ENCODE results near the gene LSS.

GRCh38 chr21:46247699-46248421 is 19.3 kb upstream of the LSS start:
- TF ChIP-seq CTCF (IDR thresholded peaks at IDR 0.05; ENCODE audit: low read depth, low read length) = no peak
- TF ChIP-seq, protein P1, sequence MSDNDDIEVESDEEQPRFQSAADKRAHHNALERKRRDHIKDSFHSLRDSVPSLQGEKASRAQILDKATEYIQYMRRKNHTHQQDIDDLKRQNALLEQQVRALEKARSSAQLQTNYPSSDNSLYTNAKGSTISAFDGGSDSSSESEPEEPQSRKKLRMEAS (IDR thresholded peaks at IDR 0.05; ENCODE audit: low read depth, low read length) = no peak
- TF ChIP-seq POLR2A (IDR thresholded peaks at IDR 0.05; ENCODE audit: extremely low read depth, insufficient read length) = no peak
- no peak for TF ChIP-seq MYC (IDR thresholded peaks at IDR 0.05; ENCODE audit: low read depth, low read length)

Measured in NB4 (cell line).